A673 (cell line): ENCODE data around the gene PAEP. TPM values are rescaled to one million over a fixed set of nuclear protein-coding genes. Genes with fewer than 3 reads are reported as not detected.
"Not testable (repeated sequence)": the region's sequence is repeated elsewhere in the genome, so short reads cannot be mapped to it uniquely, and the experiment has no call there.

Experiments used
- BruUV-seq: library from RNA; stranded (reverse); fragments of 400-500 nt; replicated peaks from 2 replicates; lab custom pipeline; 2021; lab: Mats Ljungman, UMichigan
- CTCF ChIA-PET: fragments of 300-600 bp; sonication (Branson Sonifier 250); formaldehyde crosslinking; loops from one replicate; lab custom pipeline; 2022; ENCODE audit warnings: antibody characterized with exemption; lab: Charles Lee
- POLR2A ChIA-PET: fragments of 300-600 bp; sonication (Branson Sonifier 250); formaldehyde crosslinking; loops from one replicate; lab custom pipeline; 2022; ENCODE audit warnings: antibody characterized with exemption; ENCODE audit not compliant: low non-redundant PET; lab: Charles Lee
- DNase-seq: peaks from one replicate; pipeline ENCODE4 v3.0.0-alpha.2; 2015; ENCODE audit warnings: low spot score
- H3K27ac ChIP-seq: fragments of 200-600 bp; sonication (generic); 2 replicates; pipeline ENCODE4 v1.5.1; 2016; ENCODE audit warnings: mixed run types, low read depth, mild to moderate bottlenecking, mixed read lengths, antibody characterized with exemption, low read length; ENCODE audit not compliant: poor library complexity, severe bottlenecking
- H3K27me3 ChIP-seq: fragments of 200-600 bp; sonication (generic); replicated peaks from 2 replicates; pipeline ENCODE4 v1.6.1; 2017; ENCODE audit warnings: mixed run types, low read depth, mild to moderate bottlenecking, mixed read lengths, antibody characterized with exemption, low read length; ENCODE audit not compliant: insufficient read depth, poor library complexity
- H3K36me3 ChIP-seq: fragments of 200-600 bp; sonication (generic); 2 replicates; pipeline ENCODE4 v1.6.1; 2016; ENCODE audit warnings: mixed run types, mild to moderate bottlenecking, mixed read lengths, antibody characterized with exemption, low read length; ENCODE audit not compliant: insufficient read depth, poor library complexity, severe bottlenecking
- H3K4me1 ChIP-seq: fragments of 200-600 bp; sonication (generic); 2 replicates; pipeline ENCODE4 v1.6.1; 2017; ENCODE audit warnings: mixed run types, mild to moderate bottlenecking, mixed read lengths, antibody characterized with exemption, low read length; ENCODE audit not compliant: insufficient read depth, poor library complexity, severe bottlenecking
- H3K4me3 ChIP-seq: fragments of 200-600 bp; sonication (generic); 2 replicates; pipeline ENCODE4 v1.5.1; 2016; ENCODE audit warnings: low read depth, mixed run types, mild to moderate bottlenecking, mixed read lengths, low read length; ENCODE audit not compliant: poor library complexity, severe bottlenecking
- H3K9me3 ChIP-seq: fragments of 200-600 bp; sonication (generic); 2 replicates; pipeline ENCODE4 v1.6.1; 2016; ENCODE audit warnings: mixed run types, low read depth, mild to moderate bottlenecking, mixed read lengths, antibody characterized with exemption, low read length; ENCODE audit not compliant: poor library complexity, severe bottlenecking
- CTCF ChIP-seq: fragments of 300-800, 200-600 bp; sonication (generic); conservative IDR thresholded peaks from 2 replicates; pipeline ENCODE4 v1.5.1; 2017; ENCODE audit warnings: low read depth, mild to moderate bottlenecking, antibody characterized with exemption, low read length, moderate library complexity, mixed read lengths
- EZH2 ChIP-seq: fragments of 200-600 bp; sonication (generic); IDR thresholded peaks from 2 replicates; pipeline ENCODE4 v1.6.1; 2017; ENCODE audit warnings: borderline replicate concordance, low read depth, mild to moderate bottlenecking, mixed read lengths, antibody characterized with exemption, low read length; ENCODE audit not compliant: poor library complexity, severe bottlenecking
- intact Hi-C: fragments of 100-400 bp; cut with micrococcal nuclease; formaldehyde crosslinking; loops from one replicate; pipeline ENCODE4 v1.10.0; 2022; ENCODE audit not compliant: unreplicated experiment
- total RNA-seq: library from RNA; stranded (reverse); gene quantifications from 2 replicates; pipeline ENCODE4 v1.2.3, GENCODE V29; 2021

The PAEP gene
- total RNA-seq, 1 experiment from 2014 or later, result not detected

- no peaks in the 10 kb centered on the region for H3K4me1 ChIP-seq
- H3K4me3 ChIP-seq, result no peak overlapping the region
- POLR2A ChIA-PET, result interaction anchor here (0.7 kb wide), 1 partner anchor 58 kb away, joined by 3 read pairs; no protein-coding TSS in a partner anchor
- no peaks in the 10 kb centered on the region for H3K9me3 ChIP-seq
- no TSS peak for BruUV-seq
- no peaks in the 10 kb centered on the region for H3K27me3 ChIP-seq
- no peak overlapping the region for H3K27ac ChIP-seq
- DNase-seq, result no peak
- intact Hi-C loops, result no loop called here
- H3K36me3 ChIP-seq, result no peaks in the 10 kb centered on the region
- CTCF ChIA-PET, result no interaction called here
- no peak for TF ChIP-seq CTCF
- no peak for TF ChIP-seq EZH2
Measured at GRCh38 chr9:135526730-135527571, 34.6 kb upstream of the PAEP start.

- POLR2A ChIA-PET, H3K27ac ChIP-seq, H3K4me3 ChIP-seq, BruUV-seq, DNase-seq, CTCF ChIA-PET, H3K9me3 ChIP-seq, intact Hi-C loops, H3K27me3 ChIP-seq, H3K36me3 ChIP-seq, H3K4me1 ChIP-seq: not testable (repeated sequence)
Measured at GRCh38 chr9:135528842-135529435, 32.6 kb upstream of the PAEP start.

- ChIA-PET CTCF (no interaction called here), POLR2A (no interaction called here)
- H3K4me1 ChIP-seq, result no peaks in the 10 kb centered on the region
- intact Hi-C loops, result no loop called here
- no peak for TF ChIP-seq CTCF
- TF ChIP-seq EZH2, result no peak
- BruUV-seq, result no TSS peak
- H3K4me3 ChIP-seq, result no peak overlapping the region
- no peaks in the 10 kb centered on the region for H3K36me3 ChIP-seq
- peaks cover under 1% of the 10 kb centered on the region for H3K27me3 ChIP-seq
- no peaks in the 10 kb centered on the region for H3K9me3 ChIP-seq
- no peak overlapping the region for H3K27ac ChIP-seq
- no peak for DNase-seq
Measured at GRCh38 chr9:135530146-135530545, 31.4 kb upstream of the PAEP start.
